IMR-90 (cell line): ENCODE results near the gene MTF1. TPM values are rescaled to one million over a fixed set of nuclear protein-coding genes. Genes with fewer than 3 reads are reported as not detected.
"Not testable (repeated sequence)": the region's sequence is repeated elsewhere in the genome, so short reads cannot be mapped to it uniquely, and the experiment has no call there.

ENCODE experiments used
- ATAC-seq: fragments of 200-7000 bp; cut with Tn5 transposase; 2 replicates; pipeline ENCODE4 v1.9.1; 2020; ENCODE audit warnings: low read depth, mild to moderate bottlenecking, moderate library complexity
- BruUV-seq: library from RNA; stranded (reverse); fragments of 400-500 nt; replicated peaks from 2 replicates; lab custom pipeline; 2021; lab: Mats Ljungman, UMichigan
- CTCF ChIA-PET: fragments of 300-600 bp; formaldehyde crosslinking; extraction: SDS; loops from one replicate; lab custom pipeline; 2021; ENCODE audit warnings: antibody characterized with exemption; lab: Yijun Ruan, JAX
- POLR2A ChIA-PET: fragments of 300-600 bp; sonication (Branson Sonifier 250); formaldehyde crosslinking; loops from one replicate; lab custom pipeline; 2022; ENCODE audit warnings: antibody characterized with exemption; ENCODE audit not compliant: unreplicated experiment; lab: Charles Lee
- DNase-seq: peaks from one replicate; pipeline ENCODE4 v3.0.0; 2013
- H2AFZ ChIP-seq: replicated peaks from 2 replicates; pipeline ENCODE3; 2013; ENCODE audit warnings: low read length, mild to moderate bottlenecking; ENCODE audit not compliant: poor library complexity
- H2AK5ac ChIP-seq: 2 replicates; pipeline ENCODE4 v1.6.1; 2013; ENCODE audit warnings: low read depth, low read length, inconsistent platforms
- H2AK9ac ChIP-seq: replicated peaks from 2 replicates; pipeline ENCODE3; 2013; ENCODE audit warnings: mild to moderate bottlenecking, low read depth, low read length, moderate library complexity; ENCODE audit not compliant: poor library complexity
- H2BK120ac ChIP-seq: 2 replicates; pipeline ENCODE4 v1.6.1; 2013; ENCODE audit warnings: low read depth, low read length, inconsistent platforms
- H2BK15ac ChIP-seq: 3 replicates; pipeline ENCODE4 v1.6.1; 2013; ENCODE audit warnings: low read depth, low read length, inconsistent platforms
- H2BK20ac ChIP-seq: 2 replicates; pipeline ENCODE4 v1.6.1; 2013; ENCODE audit warnings: low read depth, mild to moderate bottlenecking, inconsistent platforms, low read length, moderate library complexity
- H2BK5ac ChIP-seq: 2 replicates; pipeline ENCODE4 v1.6.1; 2013; ENCODE audit warnings: mild to moderate bottlenecking, low read depth, low read length, inconsistent platforms; ENCODE audit not compliant: poor library complexity, severe bottlenecking
- H3K14ac ChIP-seq: replicated peaks from 2 replicates; pipeline ENCODE4 v1.6.1; 2013; ENCODE audit warnings: low read depth, low read length, inconsistent platforms
- H3K18ac ChIP-seq: 2 replicates; pipeline ENCODE4 v1.6.1; 2013; ENCODE audit warnings: low read depth, low read length, control low read depth
- H3K23ac ChIP-seq: 2 replicates; pipeline ENCODE4 v1.6.1; 2013; ENCODE audit warnings: low read depth, low read length, inconsistent platforms
- H3K27ac ChIP-seq: 2 replicates; pipeline ENCODE4 v1.5.1; 2013; ENCODE audit warnings: mild to moderate bottlenecking, control low read depth, low read length; ENCODE audit not compliant: insufficient read depth
- H3K27me3 ChIP-seq: 2 replicates; pipeline ENCODE4 v1.6.1; 2013; ENCODE audit warnings: low read length; ENCODE audit not compliant: control insufficient read depth, insufficient read depth
- H3K36me3 ChIP-seq: 2 replicates; pipeline ENCODE4 v1.6.1; 2013; ENCODE audit warnings: low read length, mixed read lengths; ENCODE audit not compliant: control insufficient read depth, insufficient read depth
- H3K4ac ChIP-seq: 2 replicates; pipeline ENCODE4 v1.6.1; 2013; ENCODE audit warnings: low read depth, low read length, inconsistent platforms
- H3K4me1 ChIP-seq: 2 replicates; pipeline ENCODE4 v1.6.1; 2013; ENCODE audit warnings: low read length, mixed read lengths; ENCODE audit not compliant: control insufficient read depth, insufficient read depth
- H3K4me2 ChIP-seq: 2 replicates; pipeline ENCODE4 v1.6.1; 2013; ENCODE audit warnings: low read depth, mild to moderate bottlenecking, control low read depth, low read length, moderate library complexity
- H3K4me3 ChIP-seq: 2 replicates; pipeline ENCODE4 v1.5.1; 2013; ENCODE audit warnings: low read depth, mild to moderate bottlenecking, control low read depth, low read length, moderate library complexity; ENCODE audit not compliant: insufficient read depth
- H3K56ac ChIP-seq: 2 replicates; pipeline ENCODE4 v1.6.1; 2013; ENCODE audit warnings: low read length, inconsistent platforms; ENCODE audit not compliant: insufficient read depth; ENCODE audit errors: extremely low read depth
- H3K79me1 ChIP-seq, 2 experiments: 2 replicates each; pipeline ENCODE4 v1.6.1; 2013; ENCODE audit warnings: low read length in 2 of 2, inconsistent platforms in 1 of 2, low read depth in 1 of 2
- H3K9ac ChIP-seq: 2 replicates; pipeline ENCODE4 v1.6.1; 2013; ENCODE audit warnings: low read depth, low read length, control low read depth
- H3K9me1 ChIP-seq: 2 replicates; pipeline ENCODE4 v1.6.1; 2013; ENCODE audit warnings: low read length, inconsistent platforms; ENCODE audit not compliant: insufficient read depth
- H3K9me3 ChIP-seq: 2 replicates; pipeline ENCODE4 v1.6.1; 2013; ENCODE audit warnings: low read length; ENCODE audit not compliant: control insufficient read depth, insufficient read depth
- H4K20me1 ChIP-seq: 2 replicates; pipeline ENCODE4 v1.6.1; 2013; ENCODE audit warnings: low read length, inconsistent platforms; ENCODE audit not compliant: insufficient read depth
- H4K5ac ChIP-seq: 2 replicates; pipeline ENCODE4 v1.6.1; 2013; ENCODE audit warnings: mild to moderate bottlenecking, low read depth, low read length, control low read depth
- H4K8ac ChIP-seq, 2 experiments: 2 replicates each; pipeline ENCODE4 v1.6.1; 2013; ENCODE audit warnings: low read depth in 2 of 2, low read length in 2 of 2, control low read depth in 1 of 2, inconsistent platforms in 1 of 2
- H4K91ac ChIP-seq: 2 replicates; pipeline ENCODE4 v1.6.1; 2013; ENCODE audit warnings: low read depth, low read length, inconsistent platforms; ENCODE audit not compliant: insufficient read depth
- BHLHE40 ChIP-seq: fragments of 150-350 bp; IDR thresholded peaks from 2 replicates; pipeline ENCODE4 v1.6.1; 2016; ENCODE audit warnings: mild to moderate bottlenecking, low read depth, low read length
- MAFK ChIP-seq: IDR thresholded peaks from 2 replicates; pipeline ENCODE4 v1.6.1; 2012; ENCODE audit warnings: low read depth, low read length, improper control_type of control experiment
- MAZ ChIP-seq: IDR thresholded peaks from 2 replicates; pipeline ENCODE4 v1.6.1; 2012; ENCODE audit warnings: low read depth, mild to moderate bottlenecking, low read length, improper control_type of control experiment, moderate library complexity, borderline replicate concordance
- NFE2L2 ChIP-seq: fragments of 150-350 bp; IDR thresholded peaks from 2 replicates; pipeline ENCODE4 v1.6.1; 2016; ENCODE audit warnings: low read depth, mild to moderate bottlenecking, low read length
- POLR2A ChIP-seq: IDR thresholded peaks from 2 replicates; pipeline ENCODE4 v1.6.1; 2012; ENCODE audit warnings: mild to moderate bottlenecking, low read depth, low read length
- SMC3 ChIP-seq: fragments of 150-350 bp; IDR thresholded peaks from 2 replicates; pipeline ENCODE4 v1.6.1; 2016; ENCODE audit warnings: low read depth, mild to moderate bottlenecking, antibody characterized with exemption, low read length, moderate library complexity
- WGBS, 2 experiments: methylation state at CpG; one replicate each; pipeline versions ENCODE4 v1.1.5 to v1.1.7; 2013; ENCODE audit warnings: missing lambda C conversion rate in 2 of 2; ENCODE audit not compliant: insufficient read length in 1 of 2; ENCODE audit errors: extremely low coverage in 2 of 2; 5-methylcytosine and 5-hydroxymethylcytosine counted together
- dilution Hi-C: fragments of 300-500 bp; cut with HindIII; formaldehyde crosslinking; loops from one replicate; pipeline ENCODE4 v1.14.3; 2018; ENCODE audit warnings: low sequenced_read_pairs; ENCODE audit not compliant: unreplicated experiment
- in situ Hi-C: fragments of 300-500 bp; cut with MboI; formaldehyde crosslinking; loops from 3 replicates; pipeline ENCODE4 v1.14.3; 2019; ENCODE audit warnings: low sequenced_read_pairs, inconsistent platforms, mixed read lengths
- intact Hi-C: fragments of 100-400 bp; cut with micrococcal nuclease; formaldehyde crosslinking; loops from 2 replicates; pipeline ENCODE4 v1.10.0; 2022
- polyA plus RNA-seq, 3 experiments: library from polyadenylated mRNA; depleted of rRNA; stranded (reverse); fragments of >200 nt; gene quantifications; 2 replicates each; pipeline ENCODE4 v1.2.3, GENCODE V29; 2012; ENCODE audit warnings: low replicate concordance in 1 of 3
- total RNA-seq: library from RNA; depleted of rRNA; stranded (reverse); fragments of >200 nt; gene quantifications from 2 replicates; pipeline ENCODE4 v1.2.3, GENCODE V29; 2012

The MTF1 gene
- total and polyA plus RNA-seq, 2 of the 4 experiments (the other 2 are of a cell fraction) = 2.3 to 4.7 TPM

- dilution Hi-C loops = no loop called here
- no peak overlapping the region for H2BK5ac ChIP-seq
- H3K23ac ChIP-seq = no peak overlapping the region
- H4K91ac ChIP-seq = no peak overlapping the region
- H3K4me3 ChIP-seq = no peak overlapping the region
- no TSS peak for BruUV-seq
- H2AK9ac ChIP-seq = no peak overlapping the region
- no peaks in the 10 kb centered on the region for H3K27me3 ChIP-seq
- H3K9ac ChIP-seq = no peak overlapping the region
- no peaks in the 10 kb centered on the region for H3K4me1 ChIP-seq
- H3K18ac ChIP-seq = no peak overlapping the region
- H2BK20ac ChIP-seq = no peak overlapping the region
- H3K36me3 ChIP-seq = peaks cover 6% of the 10 kb centered on the region; the same call in 1 of the 2 replicates
- whole genome bisulfite sequencing, 2 experiments = no CpG with 5 or more reads among the region's 8 CpGs
- ChIA-PET POLR2A (no interaction called here), CTCF (no interaction called here)
- no peak overlapping the region for H3K27ac ChIP-seq
- H4K8ac ChIP-seq = no peak overlapping the region
- H4K20me1 ChIP-seq = no peaks in the 10 kb centered on the region; the same call in 1 of the 2 replicates
- H3K56ac ChIP-seq = no peak overlapping the region
- no peak for TF ChIP-seq BHLHE40
- TF ChIP-seq NFE2L2 = no peak
- no peak for TF ChIP-seq MAFK
- no peak for TF ChIP-seq MAZ
- no peak for TF ChIP-seq POLR2A
- no peak for TF ChIP-seq SMC3
- H4K5ac ChIP-seq = no peak overlapping the region
- intact Hi-C loops = no loop called here
- no peak overlapping the region for H3K4me2 ChIP-seq
- DNase-seq (no peak), ATAC-seq (no peak)
- H3K79me1 ChIP-seq = peaks cover 0 to 4% of the 10 kb centered on the region in 2 experiments; a peak in 3 of 4 replicates
- H2BK15ac ChIP-seq = no peak overlapping the region
- in situ Hi-C loops = no loop called here
- H3K9me3 ChIP-seq = no peaks in the 10 kb centered on the region
- H3K14ac ChIP-seq = no peak overlapping the region
- H2BK120ac ChIP-seq = no peak overlapping the region
- no peaks in the 10 kb centered on the region for H3K9me1 ChIP-seq
- H3K4ac ChIP-seq = no peak overlapping the region
- no peak overlapping the region for H2AK5ac ChIP-seq
- no peak overlapping the region for H2AFZ ChIP-seq
These were observed 42.0 kb upstream of the MTF1 start for GRCh38 chr1:37901191-37901892.

GRCh38 chr1:37897563-37897962 is 38.2 kb upstream of the MTF1 start:
- H2BK15ac ChIP-seq, H3K27ac ChIP-seq, H3K14ac ChIP-seq, H4K91ac ChIP-seq, H3K18ac ChIP-seq, H2AK9ac ChIP-seq, CTCF ChIA-PET, H2BK120ac ChIP-seq, H3K23ac ChIP-seq, in situ Hi-C loops, H2AFZ ChIP-seq, H3K79me1 ChIP-seq, DNase-seq, BruUV-seq, H3K56ac ChIP-seq, H4K5ac ChIP-seq, H4K8ac ChIP-seq, H2AK5ac ChIP-seq, H3K4me3 ChIP-seq, H3K36me3 ChIP-seq, H2BK5ac ChIP-seq, H3K27me3 ChIP-seq, H3K9ac ChIP-seq, intact Hi-C loops, H3K9me3 ChIP-seq, H3K4me2 ChIP-seq, H3K4ac ChIP-seq, H3K9me1 ChIP-seq, H2BK20ac ChIP-seq, H4K20me1 ChIP-seq, ATAC-seq, dilution Hi-C loops, POLR2A ChIA-PET, H3K4me1 ChIP-seq: not testable (repeated sequence)
- WGBS, 2 experiments = no CpG with 5 or more reads among the region's 3 CpGs
